ENCODE results near the gene TAS2R8.
"Not testable (repeated sequence)": the region's sequence is repeated elsewhere in the genome, so short reads cannot be mapped to it uniquely, and the experiment has no call there.

Gene TAS2R8, protein sequence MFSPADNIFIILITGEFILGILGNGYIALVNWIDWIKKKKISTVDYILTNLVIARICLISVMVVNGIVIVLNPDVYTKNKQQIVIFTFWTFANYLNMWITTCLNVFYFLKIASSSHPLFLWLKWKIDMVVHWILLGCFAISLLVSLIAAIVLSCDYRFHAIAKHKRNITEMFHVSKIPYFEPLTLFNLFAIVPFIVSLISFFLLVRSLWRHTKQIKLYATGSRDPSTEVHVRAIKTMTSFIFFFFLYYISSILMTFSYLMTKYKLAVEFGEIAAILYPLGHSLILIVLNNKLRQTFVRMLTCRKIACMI

DNA sequence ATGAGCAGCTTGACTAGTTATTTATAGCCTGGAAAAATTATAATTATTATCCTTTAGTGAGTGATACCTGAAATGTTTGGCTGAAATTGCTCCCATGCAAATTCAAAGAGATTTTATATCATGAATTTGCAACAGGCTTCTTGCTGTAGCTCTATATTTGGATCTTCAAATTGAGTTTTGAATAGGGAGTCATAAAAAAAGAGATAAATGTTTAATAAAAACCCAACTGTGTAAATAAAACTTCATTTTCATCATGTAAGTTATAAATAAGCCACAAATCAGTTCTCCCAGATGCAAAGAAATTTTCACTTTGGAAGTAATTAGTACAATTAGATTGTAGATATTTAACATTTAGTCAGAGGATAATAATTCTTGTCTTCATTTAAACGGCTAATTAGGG lies at the start of gene TAS2R8:
Gene TAS2R8 (minus strand): TSS at position 101 of the 400 bp plus-strand sequence. CDS start 306 bp downstream, outside the sequence.
- DNase-seq = peak; percentile 54 to 67

DNA sequence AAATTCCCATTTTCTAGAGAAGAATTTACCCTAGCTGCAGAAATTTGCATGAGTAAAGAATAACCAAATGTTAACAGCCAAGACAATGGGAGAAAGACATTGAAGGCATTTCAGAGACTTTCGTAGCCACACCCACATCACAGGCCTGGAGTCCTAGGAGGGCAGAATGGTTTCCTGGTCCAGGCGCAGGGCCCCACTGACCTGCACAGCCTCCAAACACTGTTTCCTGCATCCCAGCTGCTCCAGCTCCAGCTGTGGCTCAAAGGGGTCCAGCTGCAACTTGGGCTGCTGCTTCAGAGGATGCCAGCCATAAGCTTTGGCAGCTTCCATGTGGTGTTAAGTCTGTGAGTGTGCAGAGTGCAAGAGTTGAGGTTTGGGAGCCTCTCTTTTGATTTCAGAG lies 48.7 kb upstream of the TAS2R8 start:
- no peak for DNase-seq

DNA sequence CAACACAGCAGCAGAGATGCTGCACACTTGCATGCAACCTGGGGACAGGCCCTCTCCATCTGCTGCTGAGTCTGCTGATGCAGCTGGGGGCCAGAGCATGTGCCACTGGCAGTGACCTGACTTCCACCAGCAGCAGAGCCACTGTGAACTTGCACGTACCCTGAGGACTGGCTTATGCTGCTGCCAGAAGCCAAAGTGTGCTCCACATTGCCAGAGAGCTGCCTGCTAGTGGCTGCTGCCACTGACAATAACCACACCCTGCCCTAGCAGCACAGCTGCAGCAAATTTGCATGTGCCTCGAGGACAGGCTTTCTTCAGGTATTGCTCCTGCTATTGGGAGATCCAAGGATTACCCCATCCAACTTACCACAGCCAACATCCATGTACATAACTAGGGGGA lies 46.7 kb upstream of the TAS2R8 start:
- peak; percentile 32 to 75 for DNase-seq

DNA sequence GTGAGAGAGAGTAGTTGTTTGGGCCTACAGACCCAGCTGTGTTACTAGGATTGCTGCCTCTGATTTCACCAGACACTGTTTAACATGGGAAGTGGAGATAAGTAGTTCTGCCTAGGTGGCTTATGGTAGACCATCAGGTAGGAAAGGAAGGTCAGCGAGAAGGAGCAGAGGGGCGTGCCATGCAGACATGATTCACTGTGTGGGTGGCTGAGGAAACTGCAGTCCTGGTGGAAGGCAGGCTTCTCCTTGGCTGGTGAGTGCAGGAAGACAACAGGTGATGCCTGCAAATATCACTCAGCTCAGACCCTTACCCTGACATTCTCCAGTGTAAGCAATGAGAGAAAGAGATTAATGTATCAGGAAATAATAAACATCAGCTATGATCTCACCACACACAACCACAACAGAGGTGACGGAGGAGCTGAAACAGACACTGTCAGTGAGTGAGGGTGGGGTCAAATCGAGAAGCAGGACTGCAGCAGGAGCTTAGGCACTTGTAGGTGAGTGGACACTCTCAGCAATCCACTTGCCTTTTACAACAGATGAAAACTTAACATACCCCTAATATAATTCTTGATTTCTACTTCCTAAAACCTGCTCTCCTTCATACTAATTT lies 44.3 kb upstream of the TAS2R8 start:
- no peak for DNase-seq

DNA sequence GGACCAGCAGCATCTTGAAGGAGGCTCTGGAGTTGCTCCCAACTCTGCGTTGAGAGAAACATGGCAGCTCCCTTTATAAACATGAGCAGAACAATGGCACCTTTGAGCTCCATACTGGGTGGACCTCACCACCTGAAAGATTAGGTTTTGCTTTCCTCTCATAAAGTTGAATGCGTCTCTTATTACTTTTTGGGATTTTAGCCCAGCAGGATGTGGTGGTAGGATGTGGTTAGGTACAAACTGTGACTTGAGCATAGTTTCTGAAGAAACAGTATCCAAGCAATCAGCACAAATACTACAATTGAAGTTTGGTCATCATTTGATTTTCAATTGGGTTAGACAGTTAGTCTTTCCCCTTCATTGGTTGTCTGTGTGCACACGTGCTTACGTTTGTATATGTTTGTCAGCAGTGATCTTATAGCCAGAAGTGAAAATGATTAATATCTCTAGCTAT lies 42.4 kb upstream of the TAS2R8 start, which contains the start of gene PRR4:
Gene PRR4 (minus strand): TSS at position 51 of the 454 bp plus-strand sequence. CDS start 38 bp downstream, at position 13.
- no peak for DNase-seq

DNA sequence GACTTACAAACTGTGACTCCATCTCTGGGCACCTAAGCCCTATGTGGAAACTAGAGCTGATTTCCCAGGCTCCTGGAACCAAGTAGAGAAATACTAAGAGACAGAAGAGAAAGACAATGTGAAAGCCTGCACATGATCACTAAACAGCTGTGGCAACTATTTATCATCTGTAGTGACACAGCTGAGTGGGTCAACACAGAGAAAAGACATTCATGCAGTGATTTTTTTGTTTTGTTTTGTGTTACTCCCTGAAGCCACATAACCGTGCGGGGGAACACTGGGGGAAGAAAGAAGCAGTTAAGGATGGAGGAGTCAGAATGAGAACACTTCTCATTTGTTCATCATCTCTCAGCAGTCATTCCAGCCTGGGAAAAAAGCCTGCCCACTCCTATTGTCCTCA lies 40.7 kb upstream of the TAS2R8 start:
- DNase-seq = no peak

DNA sequence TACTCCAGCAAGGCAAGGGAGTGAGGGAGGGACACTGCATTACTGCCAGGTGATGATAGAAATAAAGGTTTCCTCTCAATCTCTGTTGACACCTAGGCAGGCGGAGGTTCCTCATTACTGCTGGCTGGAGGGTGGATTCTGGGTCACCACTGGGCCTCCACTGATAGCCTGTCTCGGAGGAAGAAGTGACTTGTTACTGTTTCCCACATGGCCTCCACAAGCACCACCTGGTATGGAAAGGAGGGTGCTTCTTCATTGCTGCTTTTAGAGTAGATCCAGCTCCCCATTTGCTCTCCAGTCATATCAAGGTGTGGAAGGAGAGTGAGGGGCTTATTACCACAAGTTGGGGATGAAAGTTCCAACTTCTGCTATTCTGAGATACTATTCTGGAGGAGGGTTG lies 35.8 kb upstream of the TAS2R8 start:
- no peak for DNase-seq

DNA sequence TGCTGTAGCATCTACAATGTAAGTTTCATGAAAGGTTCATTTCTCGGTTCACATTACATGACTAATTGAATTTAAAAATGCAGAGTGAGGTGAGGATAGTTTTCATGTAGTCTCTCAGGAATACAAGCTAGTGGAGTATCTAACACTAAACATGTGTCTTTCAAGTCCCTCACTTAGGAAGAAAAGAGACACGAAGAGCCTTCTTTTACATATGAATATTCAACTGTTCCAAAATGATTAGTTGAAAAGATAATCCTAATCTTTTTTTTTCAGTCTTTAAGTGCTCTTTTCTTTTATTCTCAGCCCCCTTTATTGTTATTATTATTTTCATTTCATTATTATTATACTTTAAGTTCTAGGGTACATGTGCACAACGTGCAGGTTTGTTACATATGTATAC lies 31.4 kb upstream of the TAS2R8 start:
- DNase-seq = no peak

DNA sequence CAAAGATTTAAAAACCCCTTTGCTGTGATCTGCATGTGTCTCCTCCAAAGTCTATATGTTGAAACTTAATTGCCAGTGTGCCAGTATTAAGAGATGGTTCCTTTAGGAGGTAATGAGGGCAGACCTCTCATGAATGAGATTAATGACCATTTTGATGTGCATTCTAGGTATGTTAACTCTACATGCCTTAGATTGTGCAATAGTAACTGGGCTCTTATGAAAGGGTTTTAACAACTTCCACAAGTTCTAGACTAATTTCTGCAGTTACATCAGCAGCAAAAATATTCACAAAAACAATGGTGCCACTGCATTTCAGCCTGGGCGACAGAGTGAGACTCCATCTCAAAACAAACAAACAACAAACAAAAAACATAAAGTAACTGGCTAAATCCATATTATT lies 22.9 kb upstream of the TAS2R8 start:
- DNase-seq = no peak

DNA sequence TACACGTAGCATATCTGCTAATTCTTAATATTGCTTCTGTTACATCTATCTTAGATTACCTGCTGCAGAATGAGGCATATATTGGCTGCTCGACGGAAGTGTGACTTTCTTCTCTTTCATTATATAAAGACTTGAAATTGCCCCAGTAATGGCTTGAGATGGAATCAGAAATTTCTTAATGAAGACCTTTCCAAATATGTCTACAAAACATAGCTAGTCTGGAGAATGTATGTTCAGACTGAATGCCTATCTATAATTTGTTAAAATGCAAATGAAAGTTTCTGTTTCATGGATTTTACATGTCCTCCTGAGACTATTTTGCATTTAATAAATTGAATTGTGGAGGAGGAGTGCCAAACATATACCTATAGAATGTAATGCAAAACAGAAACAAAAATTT lies 19.2 kb upstream of the TAS2R8 start, which contains the start of gene TAS2R10:
Gene TAS2R10 (minus strand): TSS at position 101 of the 400 bp plus-strand sequence. CDS start 89 bp downstream, at position 12.
- DNase-seq = peak; percentile 19 to 55

DNA sequence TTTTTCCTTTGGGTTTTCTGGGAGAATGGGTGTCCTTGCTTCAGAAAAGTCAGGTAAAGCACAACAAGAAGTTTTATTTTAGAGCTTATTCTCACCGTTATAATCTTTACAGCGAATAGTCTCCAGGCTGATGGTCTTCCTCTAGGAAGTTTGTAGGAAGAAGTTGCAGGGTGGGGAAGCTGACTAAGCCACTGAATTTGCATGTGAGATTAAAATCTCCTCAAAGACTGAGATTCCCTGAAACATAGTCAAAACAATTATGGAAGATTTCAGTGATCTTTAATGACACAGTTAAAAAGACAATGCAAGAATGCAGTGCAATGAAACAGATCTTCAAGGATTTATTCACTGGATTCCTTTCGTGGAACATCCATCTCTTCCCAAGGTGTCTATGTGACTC lies 17.9 kb upstream of the TAS2R8 start:
- no peak for DNase-seq

DNA sequence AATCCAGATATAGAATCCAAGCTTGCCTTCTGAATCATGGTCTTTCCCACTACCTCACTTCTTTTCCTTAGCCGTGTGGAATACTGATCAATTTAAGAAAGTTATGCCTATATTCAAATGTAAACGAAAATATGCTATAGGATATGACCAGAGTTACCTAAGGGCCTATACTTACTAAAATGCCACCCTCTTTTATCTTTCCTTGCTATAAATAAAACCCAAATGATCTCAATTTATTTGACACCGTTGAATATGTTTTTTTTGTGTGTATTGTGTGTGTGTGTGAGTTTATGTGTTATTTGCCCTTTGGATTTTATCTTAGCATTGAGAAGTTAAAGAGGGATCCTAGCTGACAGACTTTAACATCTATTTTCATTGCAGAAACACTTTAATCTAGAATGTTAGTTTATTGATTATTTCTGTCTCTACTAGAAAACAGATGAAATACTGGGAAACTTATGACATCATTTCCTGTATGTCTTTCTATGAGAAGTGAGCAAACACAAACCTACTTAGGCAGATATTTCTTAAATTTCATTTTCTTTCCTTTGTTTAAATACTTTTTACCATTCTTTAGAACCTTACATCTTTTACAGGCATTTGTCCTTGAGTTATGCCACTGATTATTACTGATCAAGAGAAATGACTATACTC lies 4.9 kb upstream of the TAS2R8 start:
- no peak for DNase-seq

DNA sequence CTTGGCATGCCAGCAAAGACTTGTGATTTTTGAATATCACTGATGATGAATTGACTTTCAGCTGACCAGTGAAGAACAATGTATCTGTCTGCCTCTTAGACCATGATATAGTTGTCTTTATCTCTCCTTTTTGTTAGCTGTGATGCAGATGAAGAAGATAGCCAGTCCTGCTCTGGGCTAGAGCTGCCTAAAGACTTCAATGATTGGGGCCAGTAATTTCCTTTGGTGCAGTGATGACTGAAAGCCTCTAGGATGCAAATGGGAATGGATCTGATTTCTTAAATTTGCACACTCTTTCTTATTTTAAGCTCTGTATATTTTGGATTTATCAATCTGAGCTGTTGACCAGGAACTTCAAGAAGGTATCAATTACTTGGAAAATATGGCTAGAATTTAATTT lies 3.0 kb upstream of the TAS2R8 start, which contains the start of gene TAS2R9:
Gene TAS2R9 (minus strand): TSS at position 101 of the 400 bp plus-strand sequence. CDS start 93 bp downstream, at position 8.
- no peak for DNase-seq

DNA sequence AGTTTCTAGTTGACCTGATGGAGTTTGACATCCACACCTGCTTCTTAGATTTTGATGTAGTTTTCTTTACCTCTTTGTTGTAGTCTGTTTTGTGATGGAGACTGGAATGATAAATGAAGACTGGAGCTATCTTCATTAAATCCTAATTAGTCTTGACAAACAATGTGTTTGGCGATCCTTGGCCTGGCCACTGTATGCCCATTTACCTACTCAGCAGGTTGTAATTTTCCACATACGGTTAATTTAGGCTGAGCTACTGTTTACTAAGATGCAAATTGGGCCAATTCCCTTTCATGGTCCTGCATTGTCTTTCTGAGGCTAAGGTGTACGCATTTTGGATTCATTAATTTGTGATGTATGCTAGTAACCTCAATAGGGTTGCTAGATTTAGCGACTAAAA lies 4.5 kb downstream of the TAS2R8 start, which contains the start of gene TAS2R7:
Gene TAS2R7 (minus strand): TSS at position 41 of the 400 bp plus-strand sequence. CDS start 57 bp downstream, outside the sequence.
- peak; percentile 39 to 78 for DNase-seq

DNA sequence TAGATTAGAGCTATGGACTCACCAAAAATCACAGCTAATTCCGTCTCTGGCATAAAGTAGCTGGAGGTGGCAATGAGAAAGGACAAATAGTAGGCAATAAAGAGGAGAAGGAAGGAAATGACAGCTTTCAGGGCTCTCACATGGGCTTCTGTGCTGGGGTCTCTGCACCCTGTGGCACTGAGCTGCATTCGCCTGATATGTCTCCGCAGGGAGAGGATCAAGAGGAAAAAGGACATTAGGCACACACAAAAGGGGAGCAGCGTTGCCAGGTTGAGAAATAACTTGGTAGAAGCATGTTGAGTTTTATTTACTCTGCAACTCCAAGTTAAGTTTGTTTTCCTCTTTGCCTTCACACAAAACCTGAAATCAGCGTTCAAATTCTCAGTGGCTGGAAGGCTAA lies 5.3 kb downstream of the TAS2R8 start:
- DNase-seq = no peak

DNA sequence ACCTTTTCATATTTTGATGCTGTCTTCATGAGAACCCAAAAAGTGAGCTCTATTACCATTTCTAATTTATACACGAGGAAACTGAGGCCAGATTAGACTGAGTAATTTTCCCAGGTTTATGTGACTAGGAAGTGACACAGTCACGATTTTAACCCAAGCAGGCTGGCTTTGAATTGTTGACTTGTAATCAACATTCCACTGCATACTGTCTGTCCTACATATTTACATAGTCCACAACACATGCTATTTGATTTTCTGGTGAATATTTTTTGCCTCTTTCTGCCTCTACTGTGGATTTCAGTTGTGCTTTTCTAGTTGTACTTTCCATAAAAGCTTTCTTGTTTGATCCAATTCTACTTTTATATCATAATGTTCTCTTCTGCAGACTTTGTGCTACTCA lies 12.9 kb downstream of the TAS2R8 start:
- no peak for DNase-seq

DNA sequence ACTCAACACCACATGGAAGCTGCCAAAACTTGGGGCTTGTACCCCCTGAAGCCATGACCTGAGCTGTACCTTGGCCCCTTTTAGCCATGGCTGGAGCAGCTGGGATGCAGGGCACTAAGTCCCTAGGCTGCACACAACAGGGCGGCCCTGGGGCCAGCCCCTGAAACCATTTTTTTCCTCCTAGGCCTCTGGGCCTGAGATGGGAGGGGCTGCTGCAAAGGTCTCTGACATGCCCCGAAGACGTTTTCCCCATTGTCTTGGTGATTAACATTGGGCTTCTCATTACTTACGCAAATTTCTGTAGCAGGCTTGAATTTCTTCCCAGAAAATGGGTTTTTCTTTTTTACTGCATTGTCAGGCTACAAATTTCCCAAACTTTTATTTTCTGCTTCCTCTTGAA lies 15.3 kb downstream of the TAS2R8 start:
- not testable (repeated sequence) for DNase-seq

DNA sequence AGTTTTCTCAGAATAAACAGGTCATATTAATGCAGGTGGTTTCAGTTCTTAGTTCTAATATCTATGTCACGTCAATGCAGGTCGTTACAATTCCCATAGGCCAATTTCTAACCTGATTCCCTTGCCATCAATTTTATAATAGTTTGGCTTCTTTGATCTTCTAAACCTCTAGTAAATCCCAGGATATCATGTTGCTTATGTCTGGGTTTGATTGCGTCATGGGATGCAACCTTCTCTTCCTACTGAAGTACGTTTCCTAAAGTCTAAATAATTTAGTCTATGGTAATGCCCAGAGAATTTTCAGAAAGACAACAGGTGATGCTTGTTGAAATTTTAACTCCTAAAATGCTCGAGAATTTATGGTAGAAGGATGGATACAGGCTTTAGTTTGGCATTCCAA lies 23.8 kb downstream of the TAS2R8 start:
- DNase-seq = no peak

DNA sequence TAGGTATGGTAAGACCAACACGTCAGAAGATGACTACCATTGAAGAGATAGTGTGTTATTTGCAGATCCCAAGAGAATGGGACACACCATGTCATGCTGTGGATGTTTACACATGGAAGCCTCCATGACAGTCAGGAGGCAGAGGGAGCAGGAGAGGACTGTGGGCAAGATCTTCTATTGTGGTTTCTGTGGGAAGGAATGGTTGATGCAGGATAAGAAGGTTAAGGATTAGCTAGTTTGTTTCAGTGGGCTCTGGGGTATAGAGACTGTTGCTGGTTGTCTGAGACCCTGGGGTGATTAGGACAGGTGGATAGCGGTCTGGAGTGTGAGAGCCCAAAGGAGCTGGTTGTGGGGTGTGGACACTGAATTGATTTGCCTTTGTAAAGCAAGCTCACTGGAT lies 28.0 kb downstream of the TAS2R8 start:
- DNase-seq = no peak

DNA sequence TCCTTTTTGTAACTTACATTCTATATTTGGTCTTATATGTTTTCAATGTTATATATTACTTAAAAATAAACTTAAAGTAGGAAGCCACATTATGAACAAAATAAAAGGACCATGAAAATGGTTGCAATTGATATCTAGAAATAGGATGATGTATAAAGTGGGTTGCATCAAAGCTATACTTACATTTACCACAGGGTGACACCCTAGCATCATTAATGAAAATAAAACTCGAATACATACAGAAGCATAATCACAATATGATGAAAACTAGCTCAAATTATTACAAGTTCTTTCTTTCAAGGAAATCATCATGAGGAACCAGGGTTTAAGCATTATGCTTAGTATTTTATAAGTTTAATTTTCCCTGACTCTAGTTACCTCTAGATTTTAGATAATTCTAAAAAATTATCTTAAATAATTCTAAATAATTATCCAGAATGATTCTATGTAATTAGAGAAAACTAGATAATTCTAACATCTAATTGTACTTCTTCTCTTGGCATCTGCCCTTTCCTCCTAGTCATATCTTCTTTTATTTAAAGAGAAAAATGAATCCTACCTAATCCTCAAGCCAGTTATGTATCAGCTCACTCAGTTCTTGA lies 35.9 kb downstream of the TAS2R8 start:
- peak; percentile 14 to 66 for DNase-seq

DNA sequence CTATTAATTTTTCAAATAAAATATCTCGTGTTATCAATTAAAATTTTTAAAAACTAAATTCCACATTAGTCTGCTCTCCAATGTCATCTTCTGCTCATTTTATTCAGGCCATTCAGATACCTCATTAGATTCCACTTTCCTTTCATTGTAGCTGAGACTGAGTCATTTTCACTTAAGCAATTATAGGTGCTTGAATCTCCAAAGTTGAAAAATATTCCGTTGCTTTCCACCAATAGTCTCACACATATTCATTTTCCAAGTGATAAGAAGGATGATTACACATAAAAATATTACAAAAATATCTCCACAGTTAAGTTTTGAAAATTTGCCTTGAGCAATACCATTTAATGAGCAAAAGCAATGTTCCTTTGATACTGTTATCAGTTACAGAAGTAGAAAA lies 47.4 kb downstream of the TAS2R8 start:
- DNase-seq = no peak

DNA sequence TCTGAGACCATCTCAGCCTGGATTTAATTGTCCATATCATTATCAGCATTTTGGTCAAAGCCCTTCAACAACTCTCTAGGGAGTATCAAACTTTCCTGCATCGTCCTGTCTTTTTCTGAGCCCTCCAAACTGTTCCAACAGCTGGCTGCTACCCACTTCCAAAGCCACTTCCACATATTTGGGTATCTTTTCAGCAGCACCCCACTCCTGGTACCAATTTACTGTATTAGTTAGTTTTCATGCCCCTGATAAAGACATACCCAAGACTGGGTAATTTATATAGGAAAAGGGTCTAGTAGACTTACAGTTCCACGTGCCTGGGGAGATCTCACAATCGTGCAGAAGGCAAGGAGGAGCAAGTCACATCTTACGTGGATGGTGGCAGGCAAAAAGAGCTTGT lies 50.9 kb downstream of the TAS2R8 start:
- DNase-seq = no peak
